ENCODE data around the gene CIB1. TPM values are rescaled to one million over a fixed set of nuclear protein-coding genes. Genes with fewer than 3 reads are reported as not detected.

The CIB1 gene
- total RNA-seq, result 40.0 and 49.6 TPM in 2 replicates

DNA sequence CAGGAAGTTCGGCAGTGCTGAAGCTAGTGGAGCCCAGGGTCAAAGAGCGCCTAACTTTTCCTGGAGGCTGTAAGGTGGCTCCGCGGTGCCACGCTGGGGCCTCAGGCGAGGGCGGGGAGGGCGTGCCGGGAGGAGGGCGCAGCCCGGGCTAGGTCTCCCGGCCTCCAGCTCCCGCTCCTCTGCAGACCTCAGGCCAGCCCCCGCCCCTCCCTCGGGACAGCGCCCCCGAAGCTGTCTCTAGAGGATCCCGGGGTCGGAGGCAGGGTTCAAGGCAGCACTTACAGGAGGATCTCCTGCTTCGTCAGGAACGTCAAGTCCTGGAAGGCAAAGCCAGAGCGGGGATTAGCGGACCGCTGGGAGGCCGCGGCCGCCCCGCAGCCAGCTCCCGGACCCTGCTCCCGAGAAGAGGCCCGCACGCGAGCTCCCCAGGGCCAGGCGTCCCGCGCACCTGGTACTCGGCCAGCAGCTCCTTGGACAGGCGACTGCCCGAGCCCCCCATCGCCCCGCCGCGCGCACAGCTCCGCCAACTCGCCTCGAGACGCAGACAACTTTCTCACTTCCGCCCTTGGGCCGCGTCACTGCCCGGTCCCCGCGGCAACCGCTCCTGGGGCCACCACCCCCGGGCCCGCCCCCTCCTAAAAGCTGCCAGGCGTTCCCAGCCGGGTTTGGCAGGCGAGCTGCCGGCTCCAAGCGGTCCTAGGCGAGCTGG, at the start of gene CIB1:
TSS of gene CIB1 (minus strand) at position 555 of the 709 bp plus-strand sequence. CDS start at position 499, 56 bp downstream.

DNA sequence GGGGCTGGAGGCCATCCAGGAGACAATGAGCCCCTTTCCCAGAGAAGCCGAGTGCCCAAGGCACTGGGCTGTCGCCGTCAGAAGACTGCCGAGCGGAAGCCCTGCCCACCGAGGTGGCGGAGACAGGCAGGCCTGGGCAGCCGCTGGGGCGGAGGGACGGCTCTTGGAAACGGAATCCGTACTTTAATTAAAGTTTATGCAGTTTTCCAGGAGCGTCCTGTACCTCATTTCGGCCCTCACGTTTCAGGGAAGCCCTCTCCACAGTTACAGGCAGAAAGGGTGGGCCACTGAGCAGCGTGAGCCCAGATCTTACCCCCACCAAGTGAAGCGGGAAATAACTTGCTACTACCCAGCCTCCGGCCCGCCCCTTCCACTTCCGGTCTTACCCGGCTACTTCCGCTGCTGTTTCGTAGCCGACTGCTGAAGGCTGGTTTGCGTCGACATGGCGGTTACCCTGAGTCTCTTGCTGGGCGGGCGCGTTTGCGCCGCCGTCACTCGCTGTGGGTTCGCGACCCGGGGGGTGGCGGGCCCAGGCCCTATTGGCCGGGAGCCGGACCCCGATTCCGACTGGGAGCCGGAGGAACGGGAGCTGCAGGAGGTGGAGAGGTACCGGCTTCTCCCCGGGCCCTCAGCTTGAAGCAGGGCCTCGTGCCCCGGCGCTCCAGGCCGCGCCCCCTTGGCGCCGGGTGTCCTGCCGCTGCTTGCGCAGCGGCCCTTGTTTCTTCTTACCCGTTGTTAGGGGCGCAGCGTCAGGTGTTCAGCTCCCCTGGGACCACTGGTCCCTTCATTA, 31.7 kb upstream of the CIB1 start, which contains the start of gene NGRN:
TSS of gene NGRN (plus strand) at position 402 of the 790 bp plus-strand sequence. CDS start at position 443, 41 bp downstream.

DNA sequence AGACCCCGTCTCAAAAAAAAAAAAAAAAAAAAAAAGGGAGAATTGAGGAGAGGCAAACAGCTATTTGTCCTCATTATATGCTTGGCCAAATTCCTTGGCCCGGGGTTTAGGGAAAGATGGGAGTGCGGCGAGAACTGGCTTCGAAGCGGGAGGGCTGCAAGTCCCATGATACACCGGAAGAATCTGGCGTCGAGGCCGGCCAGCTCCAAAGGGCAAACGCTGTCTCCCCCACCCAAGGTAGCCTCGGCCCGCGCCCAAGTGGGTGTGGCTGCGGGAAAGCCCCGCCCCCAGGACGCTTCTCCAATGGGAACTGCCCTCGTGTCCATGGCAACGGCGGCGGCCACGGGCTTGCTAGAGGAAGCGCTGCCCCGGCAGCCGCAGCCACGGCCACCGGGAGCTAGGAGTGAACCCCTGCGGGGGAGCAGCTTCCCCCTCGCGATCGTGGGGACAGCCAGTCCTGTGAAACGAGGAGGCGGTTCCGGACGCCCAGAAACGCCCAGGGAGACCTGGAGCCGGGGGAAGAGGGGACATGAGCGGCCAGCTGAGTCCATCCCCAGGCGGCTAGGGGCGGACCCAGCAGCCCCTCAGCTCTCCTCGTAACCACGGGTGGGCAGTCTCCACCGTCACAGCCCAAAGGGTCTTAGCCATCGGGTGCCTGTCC, 15.6 kb upstream of the CIB1 start, which contains the start of gene TTLL13:
TSS of gene TTLL13 (plus strand) at position 354 of the 661 bp plus-strand sequence. CDS start 1,075 bp downstream, outside the sequence.

DNA sequence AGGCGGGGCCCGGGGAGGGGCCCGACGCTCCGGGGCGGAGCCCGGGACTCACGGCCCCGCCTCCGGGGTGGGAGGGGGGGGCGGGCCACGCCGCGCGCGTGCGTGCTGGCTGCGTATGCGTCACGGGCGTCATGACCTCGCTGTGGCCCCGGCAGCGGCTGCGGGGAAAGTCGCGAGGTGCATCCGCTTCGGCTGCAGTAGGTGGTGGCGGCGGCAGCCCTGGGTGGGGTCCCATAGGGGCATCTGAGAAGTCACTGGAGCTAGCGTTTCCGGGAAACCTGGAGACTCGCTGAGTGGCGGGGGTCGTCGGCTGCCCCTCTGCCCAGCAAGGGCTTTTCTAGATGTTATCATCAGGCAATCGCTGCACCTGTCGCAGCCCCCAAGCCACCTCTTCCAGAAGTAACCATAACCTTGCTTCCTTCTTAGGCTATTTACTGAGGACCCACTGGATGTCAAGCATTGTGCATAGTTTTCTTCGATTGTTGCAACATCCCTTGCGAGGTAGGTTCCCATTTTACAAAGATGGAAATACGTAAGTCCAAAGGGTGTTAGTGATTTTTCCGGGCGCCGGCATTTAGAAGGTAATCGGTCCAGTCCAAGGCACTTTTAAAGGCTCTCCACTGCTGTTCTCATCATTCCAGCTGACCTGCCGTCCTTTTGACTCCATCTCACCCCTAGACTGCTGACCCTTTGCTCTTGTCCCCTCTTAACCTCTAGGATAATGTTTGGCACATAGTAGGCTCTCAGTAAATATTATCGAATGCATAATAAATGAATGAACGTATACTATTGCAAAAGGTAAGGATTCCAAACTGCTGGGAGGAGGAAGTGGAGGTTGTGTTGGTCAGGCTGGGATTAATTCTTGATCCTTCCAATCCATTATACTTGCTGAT, 601 bp upstream of the CIB1 start, which contains the start of gene GDPGP1:
TSS of gene GDPGP1 (plus strand) at position 114 of the 893 bp plus-strand sequence. CDS start 6,700 bp downstream, outside the sequence.

DNA sequence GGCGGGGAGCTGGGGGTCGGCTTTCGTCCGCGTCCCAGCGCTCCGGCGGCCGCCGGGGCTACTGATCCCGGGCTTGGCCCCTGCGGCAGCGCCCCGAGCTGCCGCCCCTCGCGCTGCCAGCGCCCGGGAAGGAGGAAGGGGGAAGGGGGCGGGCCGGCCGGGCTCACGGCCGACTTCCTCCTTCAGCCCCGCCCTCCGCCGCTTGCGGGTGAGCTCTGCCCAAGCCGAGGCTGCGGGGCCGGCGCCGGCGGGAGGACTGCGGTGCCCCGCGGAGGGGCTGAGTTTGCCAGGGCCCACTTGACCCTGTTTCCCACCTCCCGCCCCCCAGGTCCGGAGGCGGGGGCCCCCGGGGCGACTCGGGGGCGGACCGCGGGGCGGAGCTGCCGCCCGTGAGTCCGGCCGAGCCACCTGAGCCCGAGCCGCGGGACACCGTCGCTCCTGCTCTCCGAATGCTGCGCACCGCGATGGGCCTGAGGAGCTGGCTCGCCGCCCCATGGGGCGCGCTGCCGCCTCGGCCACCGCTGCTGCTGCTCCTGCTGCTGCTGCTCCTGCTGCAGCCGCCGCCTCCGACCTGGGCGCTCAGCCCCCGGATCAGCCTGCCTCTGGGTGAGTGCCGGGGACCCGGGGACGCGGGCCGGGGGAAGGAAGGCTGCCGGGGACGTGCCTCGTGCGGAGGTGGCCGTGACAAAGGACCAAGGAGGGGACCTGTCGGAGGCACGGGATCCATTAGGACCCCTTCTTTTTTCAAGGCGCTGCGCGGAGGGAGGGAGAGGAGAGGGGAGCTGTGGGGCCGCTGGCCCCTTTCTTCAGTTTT, 32.4 kb downstream of the CIB1 start, which contains the start of gene SEMA4B:
TSS of gene SEMA4B (plus strand) at position 201 of the 814 bp plus-strand sequence. CDS start at position 450, 249 bp downstream.

Other genes with a start within 250 kb of the CIB1 start
- gene ZNF710, start 232.6 kb downstream of the CIB1 start, total RNA-seq, result 20.0 and 20.3 TPM in 2 replicates
- 91.3 and 111 TPM in 2 replicates for gene IDH2, start 131.5 kb downstream of the CIB1 start, total RNA-seq
- 171 and 185 TPM in 2 replicates for gene SEMA4B, start 32.6 kb downstream of the CIB1 start, total RNA-seq
- gene GDPGP1, start 268 bp upstream of the CIB1 start, total RNA-seq, result 1.6 and 3.4 TPM in 2 replicates
- gene TTLL13, start 15.6 kb upstream of the CIB1 start, total RNA-seq, result not detected in 2 replicates
- gene NGRN, start 31.7 kb upstream of the CIB1 start, total RNA-seq, result 58.9 and 63.5 TPM in 2 replicates
- gene ZNF774, start 118.3 kb upstream of the CIB1 start, total RNA-seq, result 1.5 and 1.9 TPM in 2 replicates
- 147 and 194 TPM in 2 replicates for gene IQGAP1, start 154.3 kb upstream of the CIB1 start, total RNA-seq

Data from airway epithelial cell (primary cell).